Suprapubic skin (tissue), 3 donors: Measurements from ENCODE around the gene EGFL7.

Experiments
- CTCF ChIP-seq, 2 donors: fragments of 200-600 bp in 1 of 2; fragments of 450-650 bp in 1 of 2; sonication (generic) in 1 of 2; IDR thresholded peaks; one replicate each; pipeline ENCODE4 v1.5.1; 2016 to 2019; ENCODE audit warnings: antibody characterized with exemption in 2 of 2, mild to moderate bottlenecking in 1 of 2, moderate library complexity in 1 of 2
- EP300 ChIP-seq: sonication (generic); formaldehyde crosslinking; IDR thresholded peaks from one replicate; pipeline ENCODE4 v1.6.1; 2017; ENCODE audit warnings: antibody characterized with exemption
- POLR2A ChIP-seq, 2 donors: fragments of 450-650 bp; IDR thresholded peaks; one replicate each; pipeline ENCODE4 v1.6.1; 2017; ENCODE audit warnings: antibody characterized with exemption in 2 of 2, mild to moderate bottlenecking in 2 of 2, moderate library complexity in 2 of 2

GRCh38 chr9:136694872-136695247 is 32.1 kb downstream of the EGFL7 start:
- TF ChIP-seq CTCF (IDR thresholded peaks at IDR 0.05) (no peak), EP300 (no peak), POLR2A (IDR thresholded peaks at IDR 0.05) (no peak)
